22Rv1 (cell line): ENCODE measurements around the gene CBFB.

Source experiments
- CTCF ChIP-seq: fragments of 450-650 bp; IDR thresholded peaks from 2 replicates; pipeline ENCODE4 v1.5.1; 2017; ENCODE audit warnings: mild to moderate bottlenecking
- ZFX ChIP-seq: fragments of 450-650 bp; IDR thresholded peaks from 2 replicates; pipeline ENCODE4 v1.6.1; 2017; ENCODE audit warnings: antibody characterized with exemption, borderline replicate concordance

- no peak for TF ChIP-seq CTCF
- TF ChIP-seq ZFX: no peak
These were observed 46.4 kb downstream of the CBFB start for GRCh38 chr16:67075331-67075730.
